Mesendoderm (in vitro differentiated cells): Measurements from ENCODE around the gene MANEA.
"Not testable (repeated sequence)": the region's sequence is repeated elsewhere in the genome, so short reads cannot be mapped to it uniquely, and the experiment has no call there.

ENCODE experiments used
- DNase-seq: peaks from one replicate; pipeline ENCODE4 v3.0.0; 2013
- H2AK5ac ChIP-seq: 2 replicates; pipeline ENCODE4 v1.6.1; 2013; ENCODE audit warnings: low read length, inconsistent platforms
- H2BK120ac ChIP-seq: 2 replicates; pipeline ENCODE4 v1.6.1; 2013; ENCODE audit warnings: low read depth, mild to moderate bottlenecking, low read length, moderate library complexity, mixed read lengths
- H2BK15ac ChIP-seq: replicated peaks from 2 replicates; pipeline ENCODE4 v1.6.1; 2013; ENCODE audit warnings: low read depth, mild to moderate bottlenecking, moderate library complexity
- H2BK5ac ChIP-seq: 2 replicates; pipeline ENCODE4 v1.6.1; 2013; ENCODE audit warnings: low read length, inconsistent platforms
- H3K18ac ChIP-seq: 2 replicates; pipeline ENCODE4 v1.6.1; 2013; ENCODE audit warnings: mild to moderate bottlenecking, low read length, mixed read lengths
- H3K23ac ChIP-seq: one replicate; pipeline ENCODE4 v1.6.1; 2013; ENCODE audit warnings: low read length
- H3K27ac ChIP-seq: 2 replicates; pipeline ENCODE4 v1.5.1; 2013; ENCODE audit warnings: low read depth, mild to moderate bottlenecking, inconsistent platforms, low read length, moderate library complexity
- H3K27me3 ChIP-seq: 2 replicates; pipeline ENCODE4 v1.6.1; 2013; ENCODE audit warnings: low read length, control low read depth, mild to moderate bottlenecking, inconsistent platforms; ENCODE audit not compliant: insufficient read depth, poor library complexity
- H3K36me3 ChIP-seq: 2 replicates; pipeline ENCODE4 v1.6.1; 2013; ENCODE audit warnings: low read length, inconsistent platforms; ENCODE audit not compliant: control insufficient read depth, insufficient read depth
- H3K4ac ChIP-seq: one replicate; pipeline ENCODE4 v1.6.1; 2013; ENCODE audit warnings: low read depth, mild to moderate bottlenecking, low read length, moderate library complexity
- H3K4me1 ChIP-seq: 2 replicates; pipeline ENCODE4 v1.6.1; 2013; ENCODE audit warnings: low read depth, low read length, inconsistent platforms; ENCODE audit not compliant: control insufficient read depth
- H3K4me2 ChIP-seq: 2 replicates; pipeline ENCODE4 v1.6.1; 2013; ENCODE audit warnings: low read length
- H3K4me3 ChIP-seq: 2 replicates; pipeline ENCODE4 v1.5.1; 2013; ENCODE audit warnings: mild to moderate bottlenecking, low read length
- H3K56ac ChIP-seq: one replicate; pipeline ENCODE4 v1.6.1; 2013; ENCODE audit warnings: low read length
- H3K79me1 ChIP-seq: 2 replicates; pipeline ENCODE4 v1.6.1; 2013; ENCODE audit warnings: low read length, inconsistent platforms
- H3K79me2 ChIP-seq: 2 replicates; pipeline ENCODE4 v1.6.1; 2013; ENCODE audit warnings: mild to moderate bottlenecking, low read length; ENCODE audit not compliant: control insufficient read depth, insufficient read depth
- H3K9ac ChIP-seq: 2 replicates; pipeline ENCODE4 v1.6.1; 2013; ENCODE audit warnings: low read length, inconsistent platforms
- H4K5ac ChIP-seq: one replicate; pipeline ENCODE4 v1.6.1; 2013; ENCODE audit warnings: low read length
- H4K8ac ChIP-seq: one replicate; pipeline ENCODE4 v1.6.1; 2013; ENCODE audit warnings: low read depth, mild to moderate bottlenecking, control low read depth, low read length, moderate library complexity
- WGBS: extraction: QIAGEN DNeasy Blood & Tissue Kit; methylation state at CpG from one replicate; pipeline ENCODE4 v1.1.7; 2013; ENCODE audit warnings: low lambda C conversion rate, missing lambda C conversion rate; ENCODE audit not compliant: insufficient coverage; ENCODE audit errors: extremely low coverage; 5-methylcytosine and 5-hydroxymethylcytosine counted together

The MANEA gene

DNA sequence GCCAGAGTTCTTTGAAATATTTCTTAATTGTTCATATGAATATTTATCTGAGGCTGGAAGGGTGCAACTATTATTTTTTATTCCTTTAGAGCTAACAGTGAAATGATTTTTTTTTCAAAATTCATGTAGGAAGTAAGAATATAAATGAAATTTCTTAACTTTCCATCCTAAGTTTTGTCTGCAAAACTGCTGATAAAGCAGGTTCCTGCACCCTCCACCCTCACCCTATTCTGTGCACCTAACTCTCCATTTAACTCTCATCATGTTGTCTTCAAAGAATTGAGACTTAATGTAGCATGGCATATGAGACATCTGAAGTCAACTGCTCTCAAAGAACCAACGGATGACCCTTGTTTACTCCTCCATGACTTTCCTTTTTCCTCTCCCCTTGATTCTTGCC is 23.5 kb upstream of the MANEA start:
- Histone ChIP-seq H3K4me2 (no peak overlapping the region), H2BK120ac (no peak overlapping the region), H4K5ac (no peak overlapping the region), H4K8ac (no peak overlapping the region), H2BK15ac (no peak overlapping the region), H2BK5ac (no peak overlapping the region), H3K18ac (no peak overlapping the region), H3K4ac (no peak overlapping the region), H3K56ac (no peak overlapping the region), H3K79me1 (no peaks in the 10 kb centered on the region), H3K4me3 (no peak overlapping the region), H3K27me3 (no peaks in the 10 kb centered on the region), H3K9ac (no peak overlapping the region), H3K23ac (no peak overlapping the region), H3K36me3 (no peaks in the 10 kb centered on the region), H3K79me2 (no peaks in the 10 kb centered on the region), H3K4me1 (no peaks in the 10 kb centered on the region), H3K27ac (no peak overlapping the region), H2AK5ac (no peak overlapping the region)
- WGBS: no CpG with 5 or more reads among the region's 1 CpG
- DNase-seq: no peak

DNA sequence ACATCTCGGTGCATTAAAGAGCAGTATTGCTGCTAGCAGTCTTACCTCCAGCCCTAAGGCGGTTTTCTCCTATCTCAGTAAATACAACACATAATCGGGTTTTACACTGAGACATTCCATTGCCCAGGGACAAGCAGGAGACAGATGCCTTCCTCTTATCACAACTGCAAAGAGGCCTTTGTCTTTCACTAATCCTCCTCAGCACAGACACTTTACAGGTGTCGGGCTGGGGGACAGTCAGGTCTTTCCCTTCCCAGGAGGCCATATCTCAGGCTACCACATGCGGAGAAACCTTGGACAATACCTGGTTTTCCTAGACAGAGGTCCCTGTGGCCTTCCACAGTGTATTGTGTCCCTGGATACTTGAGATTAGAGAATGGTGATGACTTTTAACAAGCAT is 16.4 kb upstream of the MANEA start:
- not testable (repeated sequence) for H2AK5ac ChIP-seq, H3K27me3 ChIP-seq, H3K23ac ChIP-seq, H3K18ac ChIP-seq, H4K8ac ChIP-seq, H4K5ac ChIP-seq, H3K56ac ChIP-seq, H2BK120ac ChIP-seq, H3K79me2 ChIP-seq, H3K79me1 ChIP-seq, H3K4me3 ChIP-seq, H3K9ac ChIP-seq, H3K36me3 ChIP-seq, H2BK5ac ChIP-seq, H2BK15ac ChIP-seq, H3K4me2 ChIP-seq, H3K4ac ChIP-seq, H3K4me1 ChIP-seq
- peak; percentile 96 for DNase-seq
- H3K27ac ChIP-seq: peak overlapping the region; percentile 83
- WGBS: no CpG with 5 or more reads among the region's 5 CpGs

DNA sequence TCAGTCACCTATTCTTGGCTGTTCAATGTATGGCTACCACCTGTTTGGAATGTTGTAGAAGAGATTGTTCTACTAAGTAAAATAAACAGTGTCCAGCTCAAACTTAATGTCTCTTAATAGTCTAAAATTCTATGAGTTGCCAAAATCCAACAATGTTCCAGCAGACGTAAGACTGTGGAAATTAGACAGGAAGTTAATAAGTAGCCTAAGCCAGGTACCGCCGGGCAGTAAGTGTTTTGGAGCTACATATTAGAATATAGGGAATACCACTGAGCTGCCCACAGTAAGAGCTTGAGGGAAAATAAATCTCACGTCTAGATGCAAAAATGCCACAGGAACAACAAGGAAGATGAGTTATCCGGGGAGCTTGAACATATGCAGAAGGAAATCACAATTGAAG is 7.8 kb upstream of the MANEA start:
- H3K4ac ChIP-seq: no peak overlapping the region
- no peak for DNase-seq
- no peak overlapping the region for H3K4me2 ChIP-seq
- no CpG with 5 or more reads among the region's 5 CpGs for WGBS
- no peak overlapping the region for H4K5ac ChIP-seq
- no peak overlapping the region for H3K4me3 ChIP-seq
- H3K56ac ChIP-seq: no peak overlapping the region
- no peak overlapping the region for H3K23ac ChIP-seq
- no peaks in the 10 kb centered on the region for H3K27me3 ChIP-seq
- H3K79me2 ChIP-seq: peaks cover 2% of the 10 kb centered on the region
- no peak overlapping the region for H3K27ac ChIP-seq
- no peak overlapping the region for H2AK5ac ChIP-seq
- H3K79me1 ChIP-seq: peaks cover 3% of the 10 kb centered on the region
- H3K36me3 ChIP-seq: no peaks in the 10 kb centered on the region
- no peak overlapping the region for H2BK120ac ChIP-seq
- H3K4me1 ChIP-seq: peaks cover 9% of the 10 kb centered on the region
- H3K9ac ChIP-seq: no peak overlapping the region
- H3K18ac ChIP-seq: no peak overlapping the region
- H2BK15ac ChIP-seq: no peak overlapping the region
- H4K8ac ChIP-seq: no peak overlapping the region
- no peak overlapping the region for H2BK5ac ChIP-seq

DNA sequence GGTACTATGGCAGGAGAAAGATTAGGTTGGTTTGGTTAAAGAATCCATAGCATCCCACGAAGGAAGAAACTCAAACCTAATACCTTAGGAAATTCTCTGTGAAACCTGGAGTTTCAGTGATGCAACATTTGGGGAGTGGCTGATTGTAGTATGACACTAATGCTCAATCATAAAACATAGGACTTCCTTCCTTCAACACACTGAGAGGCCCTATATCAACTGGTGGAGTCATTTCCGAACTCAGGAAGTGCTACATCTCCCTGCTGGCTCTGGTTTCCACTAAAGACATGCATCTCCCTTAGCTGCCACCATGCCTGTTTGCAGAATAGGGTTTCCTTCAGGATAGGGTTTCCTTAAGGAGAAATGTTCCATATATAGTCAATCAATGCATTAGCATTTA is 5.2 kb upstream of the MANEA start:
- no peak overlapping the region for H2AK5ac ChIP-seq
- no peak overlapping the region for H3K23ac ChIP-seq
- peaks cover 9% of the 10 kb centered on the region for H3K4me1 ChIP-seq
- no peak overlapping the region for H4K5ac ChIP-seq
- no peak overlapping the region for H3K4me3 ChIP-seq
- H3K56ac ChIP-seq: no peak overlapping the region
- peaks cover 3% of the 10 kb centered on the region for H3K79me1 ChIP-seq
- H3K18ac ChIP-seq: no peak overlapping the region
- H3K79me2 ChIP-seq: peaks cover 2% of the 10 kb centered on the region
- no peak overlapping the region for H4K8ac ChIP-seq
- H2BK15ac ChIP-seq: no peak overlapping the region
- no peaks in the 10 kb centered on the region for H3K27me3 ChIP-seq
- no peak overlapping the region for H2BK120ac ChIP-seq
- no CpG with 5 or more reads among the region's 2 CpGs for WGBS
- no peak overlapping the region for H3K4me2 ChIP-seq
- no peak overlapping the region for H2BK5ac ChIP-seq
- H3K4ac ChIP-seq: no peak overlapping the region
- H3K36me3 ChIP-seq: no peaks in the 10 kb centered on the region
- H3K9ac ChIP-seq: no peak overlapping the region
- no peak overlapping the region for H3K27ac ChIP-seq
- DNase-seq: no peak

DNA sequence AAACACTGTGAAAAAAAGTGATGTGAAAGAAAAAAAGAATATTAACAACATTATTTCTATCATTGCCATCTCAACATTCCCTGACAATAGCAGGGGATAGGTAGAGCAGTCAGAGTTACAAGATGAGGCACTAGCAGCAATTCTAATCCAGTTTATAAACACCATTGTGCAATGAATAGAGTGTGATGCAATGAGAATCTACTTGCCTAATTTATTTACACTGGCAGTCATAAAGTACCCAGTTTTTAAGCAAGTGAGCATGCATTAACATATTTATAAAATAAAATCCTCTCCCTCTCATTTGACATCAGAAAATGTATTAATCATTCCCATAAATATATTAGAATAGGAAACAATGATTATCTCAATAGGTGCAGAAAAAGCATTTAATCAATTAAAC is 2.5 kb upstream of the MANEA start:
- DNase-seq: no peak
- H3K4me1 ChIP-seq: peaks cover 9% of the 10 kb centered on the region
- H3K18ac ChIP-seq: no peak overlapping the region
- H2BK5ac ChIP-seq: no peak overlapping the region
- H3K4ac ChIP-seq: no peak overlapping the region
- H4K8ac ChIP-seq: no peak overlapping the region
- peaks cover 3% of the 10 kb centered on the region for H3K79me1 ChIP-seq
- no peak overlapping the region for H2BK120ac ChIP-seq
- H3K36me3 ChIP-seq: no peaks in the 10 kb centered on the region
- H2AK5ac ChIP-seq: no peak overlapping the region
- H3K23ac ChIP-seq: no peak overlapping the region
- no peaks in the 10 kb centered on the region for H3K27me3 ChIP-seq
- H3K56ac ChIP-seq: no peak overlapping the region
- H3K4me3 ChIP-seq: no peak overlapping the region
- no peak overlapping the region for H3K4me2 ChIP-seq
- no peak overlapping the region for H3K27ac ChIP-seq
- no peak overlapping the region for H4K5ac ChIP-seq
- H2BK15ac ChIP-seq: no peak overlapping the region
- peak overlapping the region; percentile 23 for H3K9ac ChIP-seq
- peaks cover 5% of the 10 kb centered on the region for H3K79me2 ChIP-seq

DNA sequence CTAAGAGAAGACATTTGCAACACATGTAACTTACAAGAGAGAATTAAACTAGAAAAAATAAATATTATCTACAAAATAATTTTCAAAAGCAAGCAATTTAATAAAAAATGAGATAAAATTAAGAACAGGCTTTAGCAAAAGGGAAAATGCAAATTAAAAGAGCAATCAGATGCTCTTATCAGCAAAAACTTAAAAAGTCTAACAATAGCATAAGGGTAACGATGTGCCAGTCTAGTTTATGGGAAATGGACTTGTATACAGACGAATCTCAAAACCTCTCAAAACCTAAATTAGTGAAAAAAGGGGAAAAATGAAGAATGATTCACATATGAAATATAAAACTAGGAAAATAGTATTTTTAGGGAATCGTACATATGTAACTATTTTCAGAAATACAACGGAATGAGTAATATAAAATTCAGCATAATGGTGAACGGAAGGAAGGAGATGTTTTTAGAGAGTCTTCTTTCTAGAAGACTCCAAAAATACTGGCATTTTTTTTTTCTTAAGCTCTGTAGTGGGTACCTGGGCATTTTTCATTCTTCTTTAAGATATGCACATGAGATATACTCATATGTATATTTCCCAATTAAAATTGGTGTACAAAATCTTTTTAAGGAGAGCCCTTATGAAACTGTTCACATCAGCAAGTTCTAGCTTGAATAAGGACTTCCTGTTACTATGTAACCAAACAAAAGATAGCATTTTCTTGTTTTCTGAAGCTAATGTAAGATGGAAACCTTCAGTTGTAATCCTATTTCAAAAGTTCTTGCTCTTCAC is 927 bp upstream of the MANEA start:
- Histone ChIP-seq H3K79me1 (peaks cover 3% of the 10 kb centered on the region), H4K8ac (no peak overlapping the region), H3K27ac (no peak overlapping the region), H2AK5ac (no peak overlapping the region), H3K56ac (peak overlapping the region; percentile 93), H2BK5ac (no peak overlapping the region), H4K5ac (no peak overlapping the region), H3K9ac (peak overlapping the region; percentile 89), H3K27me3 (no peaks in the 10 kb centered on the region), H2BK120ac (no peak overlapping the region), H3K36me3 (no peaks in the 10 kb centered on the region), H3K4me3 (peak overlapping the region; percentile 84), H2BK15ac (no peak overlapping the region), H3K4ac (no peak overlapping the region), H3K4me1 (peaks cover 9% of the 10 kb centered on the region), H3K23ac (no peak overlapping the region), H3K79me2 (peaks cover 5% of the 10 kb centered on the region), H3K4me2 (no peak overlapping the region), H3K18ac (no peak overlapping the region)
- no CpG with 5 or more reads among the region's 5 CpGs for WGBS
- DNase-seq: no peak
